Astrocyte (in vitro differentiated cells and primary cell): Measurements from ENCODE around the gene TRAK1.

Source experiments
- EZH2 ChIP-seq: IDR thresholded peaks from 2 replicates; pipeline ENCODE4 v1.6.1; 2012; ENCODE audit warnings: mild to moderate bottlenecking, low read length, inconsistent platforms; ENCODE audit not compliant: insufficient read depth
- TF ChIP-seq, protein P1 (sequence below): IDR thresholded peaks from 2 replicates; pipeline ENCODE4 v1.5.1; 2011; ENCODE audit warnings: low read depth, mild to moderate bottlenecking, inconsistent platforms, low read length, moderate library complexity; ENCODE audit not compliant: insufficient read depth

DNA sequence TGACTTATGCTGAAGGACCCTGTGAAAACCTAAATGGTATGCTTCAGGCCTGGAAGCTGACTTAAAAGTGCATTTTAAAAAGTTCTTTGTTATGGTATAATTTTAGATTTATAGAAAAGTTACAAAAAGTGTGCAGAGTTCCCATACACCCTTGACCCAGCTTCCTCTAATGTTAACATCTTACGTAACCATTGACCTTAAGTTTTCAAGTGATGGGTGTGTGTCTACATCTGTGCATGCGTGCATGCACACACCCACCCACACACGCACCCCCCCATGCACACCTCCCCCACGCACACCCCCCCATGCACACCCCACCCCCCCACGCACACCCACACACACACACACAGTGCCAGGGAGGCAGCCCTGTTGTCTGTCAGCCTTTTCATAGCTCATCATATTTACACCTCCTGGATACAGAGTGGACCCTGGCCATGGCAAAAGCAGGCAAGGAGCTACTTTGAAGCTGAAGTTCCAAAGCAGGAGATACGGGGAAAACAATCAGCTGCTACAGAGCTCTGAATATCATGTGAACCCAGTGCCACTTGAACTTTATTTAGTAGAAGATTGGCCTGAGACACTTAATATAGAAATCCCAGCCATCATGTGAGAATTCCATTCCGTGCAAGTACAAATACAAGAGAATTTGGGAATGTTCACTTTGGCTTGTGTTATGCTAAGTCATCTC, 30.0 kb upstream of the TRAK1 start:
- TF ChIP-seq, protein P1, sequence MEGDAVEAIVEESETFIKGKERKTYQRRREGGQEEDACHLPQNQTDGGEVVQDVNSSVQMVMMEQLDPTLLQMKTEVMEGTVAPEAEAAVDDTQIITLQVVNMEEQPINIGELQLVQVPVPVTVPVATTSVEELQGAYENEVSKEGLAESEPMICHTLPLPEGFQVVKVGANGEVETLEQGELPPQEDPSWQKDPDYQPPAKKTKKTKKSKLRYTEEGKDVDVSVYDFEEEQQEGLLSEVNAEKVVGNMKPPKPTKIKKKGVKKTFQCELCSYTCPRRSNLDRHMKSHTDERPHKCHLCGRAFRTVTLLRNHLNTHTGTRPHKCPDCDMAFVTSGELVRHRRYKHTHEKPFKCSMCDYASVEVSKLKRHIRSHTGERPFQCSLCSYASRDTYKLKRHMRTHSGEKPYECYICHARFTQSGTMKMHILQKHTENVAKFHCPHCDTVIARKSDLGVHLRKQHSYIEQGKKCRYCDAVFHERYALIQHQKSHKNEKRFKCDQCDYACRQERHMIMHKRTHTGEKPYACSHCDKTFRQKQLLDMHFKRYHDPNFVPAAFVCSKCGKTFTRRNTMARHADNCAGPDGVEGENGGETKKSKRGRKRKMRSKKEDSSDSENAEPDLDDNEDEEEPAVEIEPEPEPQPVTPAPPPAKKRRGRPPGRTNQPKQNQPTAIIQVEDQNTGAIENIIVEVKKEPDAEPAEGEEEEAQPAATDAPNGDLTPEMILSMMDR = no peak
- no peak for TF ChIP-seq EZH2
